Frontal cortex (tissue), 4 donors: ENCODE measurements around the gene H2BK1. TPM values are rescaled to one million over a fixed set of nuclear protein-coding genes. Genes with fewer than 3 reads are reported as not detected.

Experiments used
- DNase-seq, 2 donors: peaks; one replicate each; pipeline ENCODE4 v3.0.0; 2012; ENCODE audit warnings: low spot score in 2 of 2
- FAIRE-seq: peaks from 2 replicates; lab custom pipeline; 2012; peaks lifted over from hg19 to GRCh38; lab: Jason Lieb, UNC
- total RNA-seq: library from RNA; depleted of rRNA; stranded (reverse); fragments of >200 nt; gene quantifications from one replicate; pipeline ENCODE4 v1.2.3, GENCODE V29; 2014
- donor health status: control.
- donor health status: control.
- donor health status: control.

H2BK1 gene
- total RNA-seq, 1 donor from 2014 or later, result not detected

DNA sequence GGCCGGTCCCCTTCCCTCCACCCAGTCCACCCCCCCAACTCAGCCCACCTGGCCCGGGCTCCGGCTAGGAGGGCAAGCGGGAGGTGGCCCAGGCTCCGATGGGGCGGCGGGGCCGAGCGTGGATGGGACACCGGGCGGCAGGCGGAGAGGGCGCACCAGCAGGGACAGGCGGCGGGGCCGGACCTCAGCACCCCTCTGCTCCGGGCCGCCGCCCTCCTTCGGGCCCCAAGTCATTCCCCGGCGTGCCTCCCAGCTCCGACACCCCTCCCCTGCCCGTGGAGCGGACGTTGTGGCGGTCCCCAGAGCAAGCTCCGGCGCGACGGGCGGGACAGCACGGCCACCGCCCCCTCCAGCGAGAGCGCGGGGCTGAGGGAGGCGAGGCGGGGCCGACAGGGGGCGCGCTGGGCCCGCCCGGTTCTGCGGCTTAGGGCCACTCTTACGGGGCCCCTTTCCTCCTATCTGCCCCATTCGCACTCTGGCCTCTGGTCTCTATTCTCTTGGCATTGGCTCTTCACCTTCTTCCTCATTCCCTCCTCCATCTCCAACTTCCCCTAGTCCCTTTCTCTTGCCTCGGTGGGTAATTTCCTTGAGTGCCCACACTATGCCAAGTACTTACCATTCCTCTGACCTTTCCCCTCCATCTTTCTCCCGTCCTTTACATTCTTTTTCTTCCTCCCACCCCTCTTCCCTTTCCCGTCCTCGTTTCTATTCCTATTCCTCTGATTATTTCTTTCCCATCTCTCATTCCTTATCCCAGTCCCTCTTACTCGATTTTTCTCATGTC is 42.1 kb downstream of the H2BK1 start:
- no peak for FAIRE-seq

GRCh38 chr7:151167197-151167961 is 42.9 kb downstream of the H2BK1 start, which contains the start of gene GBX1:
Gene GBX1 (minus strand): TSS chr7:151167694. CDS start chr7:151167548, 146 bp downstream.
- peak in 1 of 2 donors; percentile 64 for DNase-seq
- FAIRE-seq, result no peak

More for the DNA sequence above, 42.1 kb downstream of the H2BK1 start:
- peak; percentile 65 to 69 for DNase-seq

GRCh38 chr7:151166629-151167196 is 43.6 kb downstream of the H2BK1 start:
- FAIRE-seq (no peak), DNase-seq (no peak)

DNA sequence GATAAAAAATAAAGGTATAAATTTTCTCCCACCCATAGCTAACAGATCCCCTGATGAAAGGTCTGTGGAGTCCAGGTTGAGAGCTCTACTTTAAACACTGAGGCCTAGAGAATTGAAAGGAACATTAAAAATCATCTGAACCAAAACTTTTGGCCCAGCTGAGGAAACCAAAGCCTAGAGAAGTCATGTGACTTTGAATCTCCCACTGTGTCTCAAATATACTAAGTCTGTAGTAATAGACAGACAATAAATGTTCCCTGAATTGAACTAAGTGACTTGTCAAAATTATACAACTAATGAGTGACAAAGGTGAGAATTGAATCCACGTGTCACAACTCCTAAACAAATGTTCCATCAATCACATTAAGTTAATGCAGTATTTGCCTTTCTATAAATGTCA is 48.5 kb downstream of the H2BK1 start:
- no peak for FAIRE-seq
- no peak for DNase-seq

Other genes starting within 250 kb of the H2BK1 start
- 6.1 TPM for gene KCNH2, start 232.2 kb downstream of the H2BK1 start, total RNA-seq
- 0.82 TPM for gene NOS3, start 219.5 kb downstream of the H2BK1 start, total RNA-seq
- gene ATG9B, start 186.0 kb downstream of the H2BK1 start, total RNA-seq, result 2.4 TPM
- gene ABCB8, start 182.0 kb downstream of the H2BK1 start, total RNA-seq, result 22.8 TPM
- 0.82 TPM for gene ASIC3, start 162.0 kb downstream of the H2BK1 start, total RNA-seq
- 47.7 TPM for gene CDK5, start 152.6 kb downstream of the H2BK1 start, total RNA-seq
- 10.6 TPM for gene SLC4A2, start 150.9 kb downstream of the H2BK1 start, total RNA-seq
- 32.6 TPM for gene FASTK, start 129.7 kb downstream of the H2BK1 start, total RNA-seq
- gene TMUB1, start 127.0 kb downstream of the H2BK1 start, total RNA-seq, result 10.2 TPM
- gene AGAP3, start 124.0 kb downstream of the H2BK1 start, total RNA-seq, result 92.9 TPM
- gene GBX1, start 42.8 kb downstream of the H2BK1 start, total RNA-seq, result 0.41 TPM
- not detected for gene ASB10, start 23.2 kb downstream of the H2BK1 start, total RNA-seq
- gene ABCF2, start 16.7 kb upstream of the H2BK1 start, total RNA-seq, result 38.3 TPM
- gene CHPF2, start 22.0 kb upstream of the H2BK1 start, total RNA-seq, result 18.3 TPM
- gene SMARCD3, start 38.2 kb upstream of the H2BK1 start, total RNA-seq, result 145 TPM
- gene NUB1, start 131.3 kb upstream of the H2BK1 start, total RNA-seq, result 61.1 TPM
- gene WDR86, start 199.6 kb upstream of the H2BK1 start, total RNA-seq, result 49.7 TPM
- gene CRYGN, start 229.7 kb upstream of the H2BK1 start, total RNA-seq, result under 0.01 TPM